ENCODE results near the gene PHETA1. TPM values are rescaled to one million over a fixed set of nuclear protein-coding genes. Genes with fewer than 3 reads are reported as not detected.

Gene PHETA1
- polyA plus RNA-seq, 1 donor, result 12.8 TPM

- DNase-seq, result no peak
Observed at GRCh38 chr12:111319600-111320257, 49.2 kb downstream of the PHETA1 start.

GRCh38 chr12:111318450-111318849 lies 50.4 kb downstream of the PHETA1 start:
- DNase-seq, result no peak

- DNase-seq, result no peak
Observed at GRCh38 chr12:111316671-111317070, 52.2 kb downstream of the PHETA1 start.

GRCh38 chr12:111314953-111315539 lies 53.8 kb downstream of the PHETA1 start:
- peak; percentile 19 for DNase-seq

GRCh38 chr12:111313833-111314259 lies 55.0 kb downstream of the PHETA1 start:
- peak; percentile 70 for DNase-seq

- DNase-seq, result no peak
Observed at GRCh38 chr12:111312708-111313107, 56.2 kb downstream of the PHETA1 start.

GRCh38 chr12:111312016-111312415 lies 56.9 kb downstream of the PHETA1 start:
- DNase-seq, result no peak

GRCh38 chr12:111311011-111311410 lies 57.9 kb downstream of the PHETA1 start:
- no peak for DNase-seq

Other genes starting within 250 kb of the PHETA1 start
- 19.1 TPM for gene SH2B3, start 36.8 kb upstream of the PHETA1 start, polyA plus RNA-seq (ENCODE audit: insufficient read length)
- 53.4 TPM for gene ATXN2, start 230.2 kb upstream of the PHETA1 start, polyA plus RNA-seq (ENCODE audit: insufficient read length)

All from hindlimb muscle (tissue), 1 donor.